KOPT-K1 (cell line): ENCODE data around the gene PRKN.

Source experiments
- H3K27ac ChIP-seq: fragments of 200-600 bp; sonication (generic); 2 replicates; pipeline ENCODE4 v1.5.1; 2016; ENCODE audit warnings: antibody characterized with exemption, mild to moderate bottlenecking, low read depth, low read length; ENCODE audit not compliant: poor library complexity, severe bottlenecking
- H3K36me3 ChIP-seq: fragments of 200-600 bp; sonication (generic); 2 replicates; pipeline ENCODE4 v1.5.1; 2017; ENCODE audit warnings: antibody characterized with exemption, mild to moderate bottlenecking, low read length, moderate library complexity; ENCODE audit not compliant: insufficient read depth
- H3K9me3 ChIP-seq: fragments of 200-600 bp; sonication (generic); 2 replicates; pipeline ENCODE4 v1.5.1; 2017; ENCODE audit warnings: antibody characterized with exemption, low read length, mild to moderate bottlenecking; ENCODE audit not compliant: insufficient read depth, poor library complexity, severe bottlenecking

PRKN gene

GRCh38 chr6:162627362-162627761 is 100.2 kb downstream of the PRKN start:
- Histone ChIP-seq H3K27ac (no peak overlapping the region), H3K36me3 (no peaks in the 10 kb centered on the region)

GRCh38 chr6:162626869-162627268 is 100.7 kb downstream of the PRKN start:
- no peak overlapping the region for H3K27ac ChIP-seq
- no peaks in the 10 kb centered on the region for H3K9me3 ChIP-seq
- no peaks in the 10 kb centered on the region for H3K36me3 ChIP-seq

More at GRCh38 chr6:162627362-162627761, 100.2 kb downstream of the PRKN start:
- no peaks in the 10 kb centered on the region for H3K9me3 ChIP-seq

GRCh38 chr6:162625846-162626540 is 101.6 kb downstream of the PRKN start:
- Histone ChIP-seq H3K27ac (no peak overlapping the region), H3K36me3 (no peaks in the 10 kb centered on the region)

GRCh38 chr6:162622572-162622971 is 105.0 kb downstream of the PRKN start:
- no peak overlapping the region for H3K27ac ChIP-seq
- H3K36me3 ChIP-seq, result no peaks in the 10 kb centered on the region
- H3K9me3 ChIP-seq, result no peaks in the 10 kb centered on the region

More at GRCh38 chr6:162625846-162626540, 101.6 kb downstream of the PRKN start:
- H3K9me3 ChIP-seq, result no peaks in the 10 kb centered on the region

GRCh38 chr6:162621246-162621645 is 106.3 kb downstream of the PRKN start:
- Histone ChIP-seq H3K27ac (no peak overlapping the region), H3K36me3 (no peaks in the 10 kb centered on the region), H3K9me3 (no peaks in the 10 kb centered on the region)

GRCh38 chr6:162620073-162620472 is 107.5 kb downstream of the PRKN start:
- Histone ChIP-seq H3K36me3 (no peaks in the 10 kb centered on the region), H3K9me3 (no peaks in the 10 kb centered on the region)

GRCh38 chr6:162618448-162619002 is 109.0 kb downstream of the PRKN start:
- Histone ChIP-seq H3K9me3 (no peaks in the 10 kb centered on the region), H3K36me3 (no peaks in the 10 kb centered on the region), H3K27ac (no peak overlapping the region)

More at GRCh38 chr6:162620073-162620472, 107.5 kb downstream of the PRKN start:
- no peak overlapping the region for H3K27ac ChIP-seq

GRCh38 chr6:162615016-162615705 is 112.4 kb downstream of the PRKN start:
- no peak overlapping the region for H3K27ac ChIP-seq

GRCh38 chr6:162613310-162613709 is 114.3 kb downstream of the PRKN start:
- H3K9me3 ChIP-seq, result no peaks in the 10 kb centered on the region
- no peak overlapping the region for H3K27ac ChIP-seq
- H3K36me3 ChIP-seq, result no peaks in the 10 kb centered on the region

More at GRCh38 chr6:162615016-162615705, 112.4 kb downstream of the PRKN start:
- no peaks in the 10 kb centered on the region for H3K36me3 ChIP-seq
- no peaks in the 10 kb centered on the region for H3K9me3 ChIP-seq

GRCh38 chr6:162612613-162613012 is 115.0 kb downstream of the PRKN start:
- Histone ChIP-seq H3K36me3 (no peaks in the 10 kb centered on the region), H3K27ac (no peak overlapping the region), H3K9me3 (no peaks in the 10 kb centered on the region)

- Histone ChIP-seq H3K9me3 (no peaks in the 10 kb centered on the region), H3K36me3 (no peaks in the 10 kb centered on the region), H3K27ac (no peak overlapping the region)
These were observed 117.2 kb downstream of the PRKN start for GRCh38 chr6:162610351-162610750.

GRCh38 chr6:162605881-162606280 is 121.7 kb downstream of the PRKN start:
- Histone ChIP-seq H3K36me3 (no peaks in the 10 kb centered on the region), H3K27ac (no peak overlapping the region), H3K9me3 (no peaks in the 10 kb centered on the region)

GRCh38 chr6:162603231-162604015 is 124.1 kb downstream of the PRKN start:
- Histone ChIP-seq H3K36me3 (no peaks in the 10 kb centered on the region), H3K27ac (no peak overlapping the region), H3K9me3 (no peaks in the 10 kb centered on the region)

GRCh38 chr6:162602759-162603158 is 124.8 kb downstream of the PRKN start:
- no peak overlapping the region for H3K27ac ChIP-seq
- no peaks in the 10 kb centered on the region for H3K9me3 ChIP-seq
- no peaks in the 10 kb centered on the region for H3K36me3 ChIP-seq

- no peak overlapping the region for H3K27ac ChIP-seq
- H3K9me3 ChIP-seq, result no peaks in the 10 kb centered on the region
- no peaks in the 10 kb centered on the region for H3K36me3 ChIP-seq
These were observed 130.9 kb downstream of the PRKN start for GRCh38 chr6:162596676-162597075.
